GM23338 (cell line): Measurements from ENCODE around the gene CYP2W1. TPM values are rescaled to one million over a fixed set of nuclear protein-coding genes. Genes with fewer than 3 reads are reported as not detected.

Source experiments
- ATAC-seq: fragments of 200-7000 bp; cut with Tn5 transposase; 3 replicates; pipeline ENCODE4 v1.9.1; 2020
- DNase-seq: peaks from one replicate; pipeline ENCODE4 v3.0.0-alpha.2; 2015; ENCODE audit warnings: low spot score
- H2AFZ ChIP-seq: fragments of 200-600 bp; sonication (generic); 2 replicates; pipeline ENCODE4 v1.8.0; 2016; ENCODE audit warnings: antibody characterized with exemption, mild to moderate bottlenecking, moderate library complexity
- H3F3A ChIP-seq: fragments of 200-600 bp; sonication (generic); replicated peaks from 2 replicates; pipeline ENCODE4 v1.8.0; 2017; ENCODE audit warnings: antibody characterized with exemption, mixed run types, low read depth
- H3K27ac ChIP-seq: fragments of 200-600 bp; sonication (generic); 2 replicates; pipeline ENCODE4 v1.6.1; 2016; ENCODE audit warnings: low read depth
- H3K27me3 ChIP-seq: fragments of 200-600 bp; sonication (generic); 2 replicates; pipeline ENCODE4 v1.8.0; 2016; ENCODE audit warnings: mild to moderate bottlenecking, mixed run types, moderate library complexity; ENCODE audit not compliant: insufficient read depth
- H3K36me3 ChIP-seq: fragments of 200-600 bp; sonication (generic); 2 replicates; pipeline ENCODE4 v1.8.0; 2016; ENCODE audit warnings: mild to moderate bottlenecking; ENCODE audit not compliant: insufficient read depth
- H3K4me1 ChIP-seq: fragments of 200-600 bp; sonication (generic); 2 replicates; pipeline ENCODE4 v1.8.0; 2016; ENCODE audit warnings: mild to moderate bottlenecking, moderate library complexity; ENCODE audit not compliant: insufficient read depth
- H3K4me2 ChIP-seq: fragments of 200-600 bp; sonication (generic); 2 replicates; pipeline ENCODE4 v1.7.1; 2017; ENCODE audit warnings: mixed run types
- H3K4me3 ChIP-seq: fragments of 200-600 bp; sonication (generic); 2 replicates; pipeline ENCODE4 v1.6.1; 2016; ENCODE audit warnings: mixed run types
- H3K79me2 ChIP-seq: fragments of 200-600 bp; sonication (generic); replicated peaks from 2 replicates; pipeline ENCODE4 v1.8.0; 2017; ENCODE audit warnings: mild to moderate bottlenecking; ENCODE audit not compliant: insufficient read depth
- H3K9me2 ChIP-seq: fragments of 200-600 bp; sonication (generic); 2 replicates; pipeline ENCODE4 v1.8.0; 2017; ENCODE audit not compliant: insufficient read depth
- H4K20me1 ChIP-seq: fragments of 200-600 bp; sonication (generic); replicated peaks from 2 replicates; pipeline ENCODE4 v1.8.0; 2017; ENCODE audit warnings: mild to moderate bottlenecking; ENCODE audit not compliant: insufficient read depth
- H3K27ac Mint-ChIP-seq: 2 replicates; pipeline ENCODE4 v1.8.0; 2020; ENCODE audit warnings: inconsistent platforms, mild to moderate bottlenecking, moderate library complexity, mixed read lengths
- H3K27me3 Mint-ChIP-seq: 3 replicates; pipeline ENCODE4 v1.8.0; 2022; ENCODE audit warnings: low read depth, mild to moderate bottlenecking, moderate library complexity, mixed read lengths, inconsistent platforms; ENCODE audit not compliant: insufficient read depth, poor library complexity
- H3K36me3 Mint-ChIP-seq: 3 replicates; pipeline ENCODE4 v1.8.0; 2021; ENCODE audit warnings: low read depth, mild to moderate bottlenecking, inconsistent platforms, moderate library complexity, mixed read lengths
- H3K4me1 Mint-ChIP-seq: 3 replicates; pipeline ENCODE4 v1.8.0; 2020; ENCODE audit warnings: mild to moderate bottlenecking, inconsistent platforms, mixed read lengths
- H3K4me3 Mint-ChIP-seq: 3 replicates; pipeline ENCODE4 v1.8.0; 2021; ENCODE audit warnings: moderate library complexity, mild to moderate bottlenecking, inconsistent platforms, mixed read lengths
- H3K9me3 Mint-ChIP-seq: 3 replicates; pipeline ENCODE4 v1.8.0; 2020; ENCODE audit warnings: moderate library complexity, mild to moderate bottlenecking, inconsistent platforms, mixed read lengths
- CREB1 ChIP-seq: fragments of 250-450 bp; sonication (Bioruptor Pico); IDR thresholded peaks from 2 replicates; pipeline ENCODE4 v1.5.0; 2020; ENCODE audit warnings: low read depth, mild to moderate bottlenecking, moderate library complexity
- EZH2phosphoT487 ChIP-seq: fragments of 200-600 bp; sonication (generic); IDR thresholded peaks from one replicate; pipeline ENCODE4 v1.8.1; 2018; ENCODE audit warnings: antibody characterized with exemption; ENCODE audit not compliant: unreplicated experiment
- NANOG ChIP-seq: IDR thresholded peaks from 2 replicates; pipeline ENCODE4 v1.6.1; 2016; ENCODE audit warnings: antibody characterized with exemption, borderline replicate concordance
- POLR2AphosphoS5 ChIP-seq: IDR thresholded peaks from 2 replicates; pipeline ENCODE4 v1.6.1; 2016; ENCODE audit warnings: antibody characterized with exemption, low read depth
- ZNF114 ChIP-seq: fragments of 250-450 bp; sonication (Bioruptor Pico); IDR thresholded peaks from 2 replicates; pipeline ENCODE4 v1.5.0; 2020; ENCODE audit warnings: mild to moderate bottlenecking, moderate library complexity
- ZNF331 ChIP-seq: fragments of 250-450 bp; sonication (Bioruptor Pico); IDR thresholded peaks from 2 replicates; pipeline ENCODE4 v1.5.0; 2020; ENCODE audit warnings: low read depth, mild to moderate bottlenecking, moderate library complexity
- polyA plus RNA-seq: library from polyadenylated mRNA; unstranded; fragments of >200 nt; fragmentation: Nextera tagmentation; extraction: Ambion mirVana; gene quantifications from 2 replicates; pipeline ENCODE4 v1.2.1, GENCODE V29; 2016
- total RNA-seq: library from RNA; depleted of rRNA; stranded (reverse); fragments of >200 nt; shearing (Covaris generic); gene quantifications from 2 replicates; pipeline ENCODE4 v1.2.3, GENCODE V29; 2014
- TF ChIP-seq, protein P1 (sequence below): IDR thresholded peaks from one replicate; pipeline ENCODE4 v1.6.1; 2018; ENCODE audit warnings: antibody characterized with exemption; ENCODE audit not compliant: unreplicated experiment
- TF ChIP-seq, protein P2 (sequence below), 2 experiments: fragments of 200-600 bp in 1 of 2; sonication (generic) in 1 of 2; conservative IDR thresholded peaks; 2 replicates each; pipeline versions ENCODE4 v1.5.1 to v1.6.1; 2016 to 2017; ENCODE audit warnings: antibody characterized with exemption in 2 of 2, low read depth in 2 of 2, mild to moderate bottlenecking in 2 of 2, moderate library complexity in 1 of 2

CYP2W1 gene
- total and polyA plus RNA-seq, 2 experiments from 2014 or later, result not detected

DNA sequence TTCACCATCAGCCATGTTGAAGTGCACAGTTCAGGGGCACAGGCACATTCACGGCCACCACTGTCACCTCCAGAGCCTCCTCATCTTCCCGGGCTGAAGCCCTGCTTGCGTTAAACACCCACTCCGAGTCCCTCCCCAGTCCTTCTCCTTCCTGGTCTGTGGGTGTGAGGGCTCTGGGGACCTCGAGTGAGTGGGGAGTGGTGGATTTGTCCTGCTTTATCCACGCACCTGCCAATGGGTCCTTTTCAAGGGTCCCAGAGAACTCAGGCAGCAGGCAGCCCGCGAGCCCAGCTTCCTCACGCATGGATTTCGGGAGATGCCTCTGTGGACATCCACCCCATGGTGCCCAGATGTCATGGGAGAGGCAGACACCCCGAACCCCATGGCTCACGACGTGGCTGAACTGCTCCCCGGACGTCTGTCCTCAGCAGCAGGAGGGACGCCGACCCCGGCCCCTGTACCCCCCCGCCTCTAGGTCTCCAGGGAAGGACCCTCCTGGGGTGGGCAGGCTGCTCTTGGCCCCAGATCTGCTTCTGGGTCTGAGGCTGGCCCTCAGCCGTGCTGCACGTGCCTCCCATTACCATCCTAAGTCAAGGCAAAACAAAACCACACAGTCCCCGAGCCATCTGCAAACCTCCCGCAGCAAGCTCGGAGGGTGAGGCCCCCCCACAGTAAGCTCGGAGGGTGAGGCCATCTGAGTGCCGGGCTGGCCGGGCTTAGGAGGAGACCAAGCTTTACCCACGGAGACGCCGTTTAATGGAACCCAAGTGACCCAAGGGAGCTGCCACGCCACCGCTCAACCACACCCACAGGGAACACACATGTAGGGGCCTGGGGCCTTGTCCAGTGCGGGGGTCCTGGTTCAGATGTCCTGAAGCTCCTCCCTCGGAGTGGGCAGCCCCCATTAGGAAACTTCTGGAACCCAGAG, 9.0 kb downstream of the CYP2W1 start:
- no peak for ATAC-seq
- H3K27me3 ChIP-seq, result no peaks in the 10 kb centered on the region
- Mint-ChIP-seq H3K4me3 (no peak overlapping the region), H3K27me3 (peaks cover 22% of the 10 kb centered on the region), H3K9me3 (no peaks in the 10 kb centered on the region), H3K36me3 (no peaks in the 10 kb centered on the region), H3K27ac (no peak overlapping the region), H3K4me1 (no peaks in the 10 kb centered on the region)
- no peak for DNase-seq
- H3K36me3 ChIP-seq, result no peaks in the 10 kb centered on the region
- no peaks in the 10 kb centered on the region for H3K9me2 ChIP-seq
- no peaks in the 10 kb centered on the region for H3F3A ChIP-seq
- no peak overlapping the region for H3K4me2 ChIP-seq
- H4K20me1 ChIP-seq, result no peaks in the 10 kb centered on the region
- no peaks in the 10 kb centered on the region for H3K4me1 ChIP-seq
- no peak overlapping the region for H3K27ac ChIP-seq
- H2AFZ ChIP-seq, result no peak overlapping the region
- TF ChIP-seq POLR2AphosphoS5, result no peak
- TF ChIP-seq, protein P1, sequence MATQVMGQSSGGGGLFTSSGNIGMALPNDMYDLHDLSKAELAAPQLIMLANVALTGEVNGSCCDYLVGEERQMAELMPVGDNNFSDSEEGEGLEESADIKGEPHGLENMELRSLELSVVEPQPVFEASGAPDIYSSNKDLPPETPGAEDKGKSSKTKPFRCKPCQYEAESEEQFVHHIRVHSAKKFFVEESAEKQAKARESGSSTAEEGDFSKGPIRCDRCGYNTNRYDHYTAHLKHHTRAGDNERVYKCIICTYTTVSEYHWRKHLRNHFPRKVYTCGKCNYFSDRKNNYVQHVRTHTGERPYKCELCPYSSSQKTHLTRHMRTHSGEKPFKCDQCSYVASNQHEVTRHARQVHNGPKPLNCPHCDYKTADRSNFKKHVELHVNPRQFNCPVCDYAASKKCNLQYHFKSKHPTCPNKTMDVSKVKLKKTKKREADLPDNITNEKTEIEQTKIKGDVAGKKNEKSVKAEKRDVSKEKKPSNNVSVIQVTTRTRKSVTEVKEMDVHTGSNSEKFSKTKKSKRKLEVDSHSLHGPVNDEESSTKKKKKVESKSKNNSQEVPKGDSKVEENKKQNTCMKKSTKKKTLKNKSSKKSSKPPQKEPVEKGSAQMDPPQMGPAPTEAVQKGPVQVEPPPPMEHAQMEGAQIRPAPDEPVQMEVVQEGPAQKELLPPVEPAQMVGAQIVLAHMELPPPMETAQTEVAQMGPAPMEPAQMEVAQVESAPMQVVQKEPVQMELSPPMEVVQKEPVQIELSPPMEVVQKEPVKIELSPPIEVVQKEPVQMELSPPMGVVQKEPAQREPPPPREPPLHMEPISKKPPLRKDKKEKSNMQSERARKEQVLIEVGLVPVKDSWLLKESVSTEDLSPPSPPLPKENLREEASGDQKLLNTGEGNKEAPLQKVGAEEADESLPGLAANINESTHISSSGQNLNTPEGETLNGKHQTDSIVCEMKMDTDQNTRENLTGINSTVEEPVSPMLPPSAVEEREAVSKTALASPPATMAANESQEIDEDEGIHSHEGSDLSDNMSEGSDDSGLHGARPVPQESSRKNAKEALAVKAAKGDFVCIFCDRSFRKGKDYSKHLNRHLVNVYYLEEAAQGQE, result no peak
- no peak for TF ChIP-seq CREB1
- TF ChIP-seq ZNF114 (CRISPR knock-in tag), result no peak
- no peak for TF ChIP-seq EZH2phosphoT487
- TF ChIP-seq NANOG, result no peak
- no peaks in the 10 kb centered on the region for H3K79me2 ChIP-seq
- H3K4me3 ChIP-seq, result no peak overlapping the region

DNA sequence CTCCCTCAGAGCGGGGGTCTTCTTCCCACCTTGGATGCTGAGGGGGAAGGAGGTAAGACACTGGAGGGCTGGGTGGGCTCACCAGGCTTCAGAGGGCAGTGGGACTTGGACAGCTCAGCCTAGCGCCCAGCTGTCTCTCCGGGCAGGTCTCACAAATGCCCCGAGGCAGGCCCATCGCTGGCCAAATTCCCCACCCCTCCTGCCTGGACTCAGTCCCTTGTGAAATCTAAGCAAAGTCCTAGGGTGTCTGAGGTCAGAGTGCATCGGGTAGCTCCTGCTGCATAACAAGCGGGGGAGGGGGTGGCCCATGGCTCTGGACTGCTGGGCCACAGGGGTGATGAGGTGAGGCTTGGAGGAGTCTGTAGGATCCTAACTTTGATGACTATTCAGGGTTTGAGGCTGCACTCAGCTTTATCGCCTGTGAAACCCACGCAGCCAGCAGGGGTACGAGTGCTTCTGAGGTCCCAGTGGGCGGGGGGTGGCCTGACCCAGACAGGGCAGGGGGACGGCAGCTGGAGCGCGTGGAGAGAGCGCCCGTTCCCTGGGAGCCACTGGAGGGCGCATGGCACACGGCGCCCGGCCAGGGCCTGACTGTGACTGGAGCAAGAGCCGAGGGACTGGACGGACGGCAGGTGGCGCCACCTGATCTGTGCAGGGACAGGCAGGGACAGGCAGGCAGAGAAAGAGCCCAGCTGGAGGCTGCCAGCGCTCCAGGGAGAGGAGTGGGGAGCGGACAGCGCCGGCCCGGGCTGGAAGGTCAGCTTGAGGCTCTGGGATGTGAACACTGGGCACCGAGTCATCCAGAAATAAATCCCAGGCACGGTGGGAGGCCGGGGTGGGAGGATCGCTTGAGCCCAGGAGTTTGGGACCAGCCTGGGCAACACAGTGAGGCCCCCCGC, 10.0 kb downstream of the CYP2W1 start:
- no peak overlapping the region for H3K27ac Mint-ChIP-seq

More for the DNA sequence above, 10.0 kb downstream of the CYP2W1 start:
- Histone ChIP-seq H4K20me1 (no peaks in the 10 kb centered on the region), H3K4me1 (no peaks in the 10 kb centered on the region), H3K9me2 (no peaks in the 10 kb centered on the region), H3K27ac (no peak overlapping the region), H3K27me3 (no peaks in the 10 kb centered on the region), H3K4me2 (no peak overlapping the region), H3F3A (no peaks in the 10 kb centered on the region), H3K4me3 (no peak overlapping the region), H3K79me2 (no peaks in the 10 kb centered on the region), H3K36me3 (no peaks in the 10 kb centered on the region), H2AFZ (no peak overlapping the region)
- H3K9me3 Mint-ChIP-seq, result no peaks in the 10 kb centered on the region
- TF ChIP-seq ZNF331 (no peak), NANOG (no peak), CREB1 (peak; percentile 53; the same call in 1 of the 2 replicates), POLR2AphosphoS5 (peak; percentile 67)
- TF ChIP-seq, protein P2, sequence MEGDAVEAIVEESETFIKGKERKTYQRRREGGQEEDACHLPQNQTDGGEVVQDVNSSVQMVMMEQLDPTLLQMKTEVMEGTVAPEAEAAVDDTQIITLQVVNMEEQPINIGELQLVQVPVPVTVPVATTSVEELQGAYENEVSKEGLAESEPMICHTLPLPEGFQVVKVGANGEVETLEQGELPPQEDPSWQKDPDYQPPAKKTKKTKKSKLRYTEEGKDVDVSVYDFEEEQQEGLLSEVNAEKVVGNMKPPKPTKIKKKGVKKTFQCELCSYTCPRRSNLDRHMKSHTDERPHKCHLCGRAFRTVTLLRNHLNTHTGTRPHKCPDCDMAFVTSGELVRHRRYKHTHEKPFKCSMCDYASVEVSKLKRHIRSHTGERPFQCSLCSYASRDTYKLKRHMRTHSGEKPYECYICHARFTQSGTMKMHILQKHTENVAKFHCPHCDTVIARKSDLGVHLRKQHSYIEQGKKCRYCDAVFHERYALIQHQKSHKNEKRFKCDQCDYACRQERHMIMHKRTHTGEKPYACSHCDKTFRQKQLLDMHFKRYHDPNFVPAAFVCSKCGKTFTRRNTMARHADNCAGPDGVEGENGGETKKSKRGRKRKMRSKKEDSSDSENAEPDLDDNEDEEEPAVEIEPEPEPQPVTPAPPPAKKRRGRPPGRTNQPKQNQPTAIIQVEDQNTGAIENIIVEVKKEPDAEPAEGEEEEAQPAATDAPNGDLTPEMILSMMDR (conservative IDR thresholded peaks at IDR 0.05; ENCODE audit: low read depth in 2 of 2), result peak; percentile 90 to 100
- H3K4me3 Mint-ChIP-seq, result no peak overlapping the region
- peak; percentile 97 for DNase-seq
- ATAC-seq, result peak; percentile 86
- H3K27me3 Mint-ChIP-seq, result peaks cover 22% of the 10 kb centered on the region
- H3K36me3 Mint-ChIP-seq, result no peaks in the 10 kb centered on the region
- 0 out of 3 replicates have a peak, but pooled peaks cover 2% of the 10 kb centered on the region for H3K4me1 Mint-ChIP-seq
